GM18867 (cell line): ENCODE results near the gene ENTHD1.
"Not testable (repeated sequence)": the region's sequence is repeated elsewhere in the genome, so short reads cannot be mapped to it uniquely, and the experiment has no call there.

Experiments
- ATAC-seq: cut with Tn5 transposase; IDR thresholded peaks from one replicate; pipeline ENCODE4 v1.9.1; 2021; ENCODE audit warnings: mild to moderate bottlenecking, moderate library complexity; ENCODE audit not compliant: unreplicated experiment

Gene ENTHD1

DNA sequence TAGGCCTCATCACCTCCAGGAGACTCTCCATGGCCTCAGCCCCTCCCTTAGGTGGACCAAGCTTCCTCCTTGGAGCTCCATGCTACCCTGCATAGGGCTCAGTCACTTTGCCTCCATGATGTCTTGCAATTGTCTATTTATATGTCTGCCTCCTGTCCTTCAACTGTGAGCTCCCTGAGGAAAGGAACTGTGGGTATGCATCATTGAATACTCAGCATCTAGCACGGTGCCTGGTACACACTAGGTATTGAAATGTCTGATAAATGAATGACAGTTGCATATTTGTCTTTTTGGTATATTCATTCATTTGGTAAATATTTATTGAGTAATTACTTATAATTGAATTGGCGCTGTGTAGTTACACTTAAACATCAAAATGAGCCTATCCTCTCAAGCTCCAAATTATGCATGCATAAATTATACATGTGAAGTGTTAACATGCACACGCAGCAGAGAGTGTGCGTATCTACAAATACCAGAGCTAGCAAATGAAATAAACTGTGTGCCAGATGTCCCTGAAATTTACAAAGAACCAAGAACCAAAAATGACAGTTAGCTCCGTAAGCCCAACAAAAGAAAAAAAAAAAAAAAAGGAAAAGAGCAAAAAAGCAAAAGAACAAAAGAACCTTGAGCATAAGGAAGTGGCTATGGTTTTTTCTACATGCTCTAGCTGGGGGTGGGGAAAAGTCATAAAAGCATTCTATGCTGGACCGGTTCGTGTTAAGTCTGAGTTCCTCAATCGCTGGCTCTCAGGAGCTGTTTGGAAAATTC lies 32.5 kb upstream of the ENTHD1 start:
- no peak for ATAC-seq

DNA sequence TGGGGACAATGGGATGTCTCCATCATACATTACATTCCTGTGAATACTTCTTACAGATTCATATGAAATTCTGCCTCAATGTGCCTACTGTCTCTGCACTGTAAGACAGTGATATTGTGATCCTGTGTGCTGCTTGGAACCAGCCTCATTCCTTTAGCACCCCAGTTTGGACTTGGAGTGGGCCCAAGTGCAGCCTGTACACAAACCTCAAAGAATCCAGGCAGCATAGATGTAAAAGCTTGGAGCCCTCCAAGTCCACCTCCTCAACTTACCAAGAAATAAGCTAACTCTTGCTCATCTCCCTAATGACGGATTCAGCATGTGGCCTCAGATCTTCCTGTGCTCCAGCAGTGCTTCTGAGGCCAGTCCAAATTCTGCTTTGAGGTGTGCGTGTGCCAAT lies 31.7 kb upstream of the ENTHD1 start:
- ATAC-seq = no peak

GRCh38 chr22:39924286-39924685 lies 30.7 kb upstream of the ENTHD1 start:
- no peak for ATAC-seq

GRCh38 chr22:39923696-39924095 lies 30.1 kb upstream of the ENTHD1 start:
- ATAC-seq = no peak

DNA sequence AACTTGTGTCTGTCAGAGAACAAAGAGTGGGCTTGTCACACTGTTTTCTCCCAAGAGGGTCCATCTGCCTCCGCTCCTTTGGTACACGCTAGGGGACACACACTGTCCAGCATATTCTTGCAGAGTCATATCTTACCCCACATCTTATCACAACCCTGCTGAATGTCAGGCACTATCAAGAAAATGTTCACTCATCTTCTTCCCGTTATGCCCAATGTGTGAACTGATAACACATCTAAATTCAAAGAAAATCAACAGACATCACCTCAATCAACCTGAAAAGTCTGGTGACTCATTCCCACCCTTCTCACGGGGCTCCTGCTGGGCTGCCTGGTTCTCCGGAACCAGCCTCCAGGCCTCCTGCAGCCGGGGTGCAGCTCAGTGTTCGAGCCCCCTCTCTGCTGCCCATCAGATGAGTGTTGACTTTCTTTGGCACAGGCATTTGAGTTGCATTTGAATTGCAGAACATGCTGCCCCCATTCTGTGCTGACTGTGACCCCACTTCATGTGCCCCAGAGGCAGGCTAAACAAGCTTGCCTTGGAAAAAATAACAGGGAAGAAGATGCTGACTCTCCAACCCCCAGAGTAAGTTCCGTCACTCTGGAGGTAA lies 26.7 kb upstream of the ENTHD1 start:
- no peak for ATAC-seq

DNA sequence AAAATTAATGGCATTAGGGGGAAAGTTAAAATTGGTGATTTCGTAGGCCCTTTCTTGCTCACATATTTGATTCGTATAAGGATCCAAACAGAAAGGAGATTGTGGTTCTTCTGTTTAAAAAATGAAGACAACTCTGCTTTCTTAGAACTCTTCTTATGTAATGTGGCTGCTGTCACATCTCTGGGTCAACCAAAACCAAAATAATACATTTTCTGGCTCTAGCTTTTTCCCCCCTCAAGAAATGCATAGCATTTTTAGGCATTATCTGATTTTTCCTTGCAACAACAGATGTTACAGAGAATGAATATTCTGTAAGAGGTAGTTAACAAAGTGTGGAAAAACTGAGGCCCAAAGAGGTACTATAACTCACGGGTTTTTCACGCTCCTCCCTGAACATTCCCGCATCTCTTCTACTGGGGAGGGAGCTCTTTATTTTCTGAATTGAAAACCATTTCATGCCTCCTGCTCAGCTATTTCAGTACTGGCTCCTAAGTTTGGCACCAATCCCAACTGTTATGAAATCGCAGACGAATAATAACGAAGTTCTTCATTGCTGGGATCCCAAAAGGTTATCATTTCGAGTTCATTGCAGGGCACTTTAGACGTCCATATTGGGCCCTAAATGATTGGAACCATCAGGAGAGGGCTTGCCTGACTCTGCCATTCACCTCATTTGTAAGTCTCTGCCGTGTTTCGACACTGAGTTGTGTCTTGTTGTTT lies 24.4 kb upstream of the ENTHD1 start:
- no peak for ATAC-seq

DNA sequence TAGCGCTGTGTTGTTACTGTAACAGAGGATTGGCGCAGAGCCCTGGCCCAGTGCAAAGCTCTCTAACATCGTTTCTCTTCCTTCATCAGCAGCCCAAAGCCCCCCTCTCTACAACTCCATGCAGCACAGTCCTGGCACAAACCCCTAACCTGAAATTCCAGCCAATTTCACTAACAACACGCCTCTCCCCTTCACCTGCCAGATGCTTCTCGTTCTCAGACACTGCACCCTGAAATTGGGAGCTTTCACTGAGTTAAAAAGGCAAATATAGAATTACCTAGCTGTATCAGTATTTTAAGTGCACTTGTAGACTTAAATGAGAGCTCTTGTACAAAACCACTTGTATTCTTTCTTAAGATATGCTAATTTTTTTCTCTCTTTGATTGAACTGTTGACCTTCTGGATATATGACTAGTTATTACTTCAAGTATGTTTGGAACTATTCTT lies 23.7 kb upstream of the ENTHD1 start:
- no peak for ATAC-seq

DNA sequence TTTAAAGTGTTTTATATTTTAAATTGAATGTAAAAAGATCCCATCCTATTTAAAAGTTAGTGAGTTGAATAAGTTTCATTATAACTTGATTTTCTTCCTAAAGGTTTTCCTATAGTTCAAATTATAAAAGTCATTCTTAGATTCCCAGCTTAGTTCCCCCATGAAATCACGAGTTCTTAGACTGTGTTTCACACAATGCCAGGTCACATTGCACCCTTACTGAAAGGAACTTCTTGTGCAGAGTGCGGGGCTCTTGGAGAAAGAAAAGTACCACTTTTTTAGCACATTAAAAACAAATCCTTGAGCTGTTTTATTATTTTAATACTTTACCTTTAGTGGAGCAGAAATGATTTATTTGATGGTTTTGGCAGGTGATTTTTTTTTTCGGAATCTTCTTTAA lies 22.9 kb upstream of the ENTHD1 start:
- ATAC-seq = no peak

DNA sequence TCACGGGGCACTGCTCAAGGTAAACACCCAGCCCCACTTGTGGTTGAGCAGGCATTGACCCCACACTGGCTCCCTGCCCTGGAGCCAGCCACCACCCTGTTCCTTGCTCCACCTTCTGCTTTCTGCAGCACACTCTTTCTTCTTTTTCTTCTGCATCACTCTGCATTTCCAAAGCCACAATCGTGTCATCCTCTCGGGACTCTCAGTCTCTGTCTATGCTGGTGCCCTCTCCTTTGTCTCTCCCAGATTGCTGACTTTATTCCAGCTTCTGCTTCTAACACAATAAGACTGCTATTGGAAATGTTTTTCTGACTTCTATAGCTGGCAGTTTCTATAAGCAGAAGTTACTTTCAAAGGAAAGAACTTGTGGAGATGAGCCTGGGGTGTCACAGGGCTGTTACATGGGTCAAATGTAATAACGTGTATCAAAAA lies 21.8 kb upstream of the ENTHD1 start:
- no peak for ATAC-seq

DNA sequence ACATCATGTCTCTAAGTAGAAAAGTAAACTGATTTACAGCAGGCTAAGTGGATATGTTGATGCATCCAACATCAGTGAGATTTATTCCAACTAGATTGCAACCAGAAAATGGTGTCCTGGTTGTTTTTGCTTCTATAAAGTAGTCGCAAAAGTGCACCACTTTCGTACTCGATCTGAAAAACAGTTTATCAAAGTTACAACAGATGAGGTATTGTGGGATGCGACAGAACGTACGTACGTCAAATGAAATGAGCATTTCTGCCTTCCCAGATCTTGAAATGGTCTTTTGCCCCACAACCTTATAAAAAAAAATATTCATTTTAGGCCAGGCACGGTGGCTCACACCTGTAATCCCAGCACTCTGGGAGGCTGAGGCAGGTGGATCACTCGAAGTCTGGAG lies 21.0 kb upstream of the ENTHD1 start:
- no peak for ATAC-seq

DNA sequence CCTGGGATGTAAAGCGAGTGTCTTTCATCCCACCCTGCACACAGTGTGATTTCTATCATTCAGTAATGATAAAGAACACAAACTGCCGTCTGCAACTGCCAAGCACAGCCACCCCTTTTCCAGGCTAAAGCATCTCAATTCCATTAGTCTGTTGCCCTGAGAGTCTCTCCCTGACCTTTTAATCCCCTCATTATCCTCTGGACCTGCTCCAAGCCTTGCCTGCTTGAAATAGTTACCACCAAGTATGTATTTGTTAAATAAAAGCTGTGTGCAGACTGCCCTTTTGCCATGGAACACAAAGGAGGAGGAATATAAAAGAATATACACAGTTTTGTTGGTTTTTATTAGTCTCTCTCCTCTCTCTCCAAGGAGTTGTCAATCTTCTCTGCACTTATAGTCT lies 20.3 kb upstream of the ENTHD1 start:
- ATAC-seq = no peak

GRCh38 chr22:39913321-39913720 lies 19.8 kb upstream of the ENTHD1 start:
- no peak for ATAC-seq

GRCh38 chr22:39910876-39911613 lies 17.5 kb upstream of the ENTHD1 start:
- no peak for ATAC-seq

DNA sequence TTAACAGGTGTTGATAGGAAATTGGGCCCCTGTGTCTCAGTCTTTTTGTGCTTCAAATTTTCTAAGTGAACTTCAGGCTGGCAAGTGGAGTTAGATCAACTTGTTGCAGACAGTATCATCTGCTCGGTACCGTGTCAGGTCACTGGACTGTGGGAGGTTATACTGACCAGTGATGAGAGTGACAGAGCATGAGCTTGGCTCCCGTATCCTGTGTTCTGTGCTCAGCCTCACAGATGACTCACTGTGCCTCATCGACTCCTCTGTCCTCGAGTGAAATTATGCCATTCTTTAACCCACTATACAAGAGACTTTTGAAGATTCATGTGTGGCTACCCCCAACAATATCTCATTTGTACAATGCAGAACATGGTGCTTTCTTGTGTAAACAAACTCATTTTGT lies 15.2 kb upstream of the ENTHD1 start:
- ATAC-seq = no peak

DNA sequence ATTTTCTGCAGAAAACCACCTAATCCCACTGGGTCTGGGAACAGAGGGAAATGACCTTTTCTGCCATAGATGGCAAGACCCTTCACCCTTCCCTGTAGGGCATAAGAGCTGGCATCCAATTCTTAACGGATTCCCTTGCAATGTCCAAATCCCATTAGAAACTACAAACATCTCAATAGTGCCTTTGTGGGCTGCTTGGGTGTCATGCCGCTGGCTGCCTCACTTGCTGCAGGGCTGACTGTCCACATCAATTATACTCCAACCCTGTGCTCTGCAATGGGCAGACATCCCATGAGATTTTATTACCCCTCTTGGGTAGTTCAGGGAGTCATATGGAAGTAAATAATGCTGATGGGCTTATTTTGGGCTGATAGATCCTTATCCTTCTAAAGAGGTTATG lies 14.6 kb upstream of the ENTHD1 start:
- no peak for ATAC-seq

DNA sequence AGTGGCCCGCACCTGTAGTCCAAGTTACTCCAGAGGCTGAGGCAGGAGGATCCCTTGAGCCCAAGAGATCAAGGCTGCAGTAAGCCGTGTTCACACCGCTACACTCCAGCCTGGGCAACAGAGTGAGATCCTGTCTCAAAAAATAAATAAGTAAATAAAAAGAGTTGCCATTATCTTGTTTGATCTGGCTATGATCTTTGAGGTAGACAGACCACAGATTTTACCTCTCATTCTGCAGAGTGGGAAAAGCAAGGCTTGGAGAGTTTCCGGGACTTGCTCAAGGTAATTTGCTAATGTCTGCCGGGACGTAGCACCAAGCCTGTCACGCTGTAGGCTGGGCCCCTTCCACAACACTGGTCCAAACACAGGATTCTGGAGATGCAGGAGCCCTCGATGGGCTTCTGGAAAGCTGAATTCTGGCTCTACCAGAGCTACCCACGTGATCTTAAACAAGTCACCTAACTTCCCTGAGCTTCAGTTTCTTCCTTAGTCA lies 14.1 kb upstream of the ENTHD1 start:
- ATAC-seq = no peak

DNA sequence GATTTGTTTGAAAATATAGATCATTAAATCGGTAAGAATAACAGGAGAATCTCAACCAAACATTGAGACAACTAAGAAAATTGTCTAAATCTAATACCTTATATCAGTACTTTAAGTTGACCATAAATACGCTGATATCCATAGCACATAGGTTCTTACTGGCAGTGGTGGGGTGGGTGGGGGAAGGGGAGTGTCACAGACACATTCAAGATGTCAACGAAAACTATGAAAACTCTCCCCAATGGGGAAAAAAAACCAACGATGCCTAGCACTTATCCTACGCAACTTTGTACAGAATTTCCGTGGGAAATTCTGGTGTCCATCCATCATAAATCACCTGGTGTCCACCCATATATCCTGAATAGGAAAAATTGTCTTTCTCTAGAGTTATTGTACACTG lies 13.5 kb upstream of the ENTHD1 start:
- no peak for ATAC-seq

GRCh38 chr22:39906207-39906606 lies 12.6 kb upstream of the ENTHD1 start:
- ATAC-seq = no peak

- no peak for ATAC-seq
These were observed 12.1 kb upstream of the ENTHD1 start for GRCh38 chr22:39905687-39906086.

DNA sequence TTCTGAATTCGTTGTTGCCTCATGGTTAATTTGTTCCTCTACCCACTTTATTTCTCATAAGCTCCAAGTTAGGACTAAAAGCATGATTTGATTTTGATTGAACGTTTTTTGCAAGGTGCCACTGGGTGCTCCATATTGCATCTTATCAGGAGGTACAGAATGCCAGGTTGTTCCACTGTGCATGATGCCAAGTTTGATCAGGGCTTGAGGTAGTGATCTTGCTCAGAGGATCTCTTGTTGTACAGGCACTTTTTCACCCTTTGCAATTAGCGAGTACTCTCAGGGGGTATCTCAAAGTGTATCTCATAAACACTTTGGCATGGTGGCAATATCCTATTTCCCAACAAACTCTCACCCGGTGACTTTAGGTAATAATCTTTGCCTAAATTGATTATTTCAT lies 11.3 kb upstream of the ENTHD1 start:
- ATAC-seq = no peak

GRCh38 chr22:39904024-39904423 lies 10.5 kb upstream of the ENTHD1 start:
- not testable (repeated sequence) for ATAC-seq
